Measurements from ENCODE around the gene ZNF80. TPM values are rescaled to one million over a fixed set of nuclear protein-coding genes. Genes with fewer than 3 reads are reported as not detected.

ZNF80 gene
- total RNA-seq, 1 donor from 2014 or later: not detected

- H3K27ac Mint-ChIP-seq (ENCODE audit: unreplicated experiment): no peak overlapping the region
- DNase-seq (ENCODE audit: low spot score): no peak
- no peak for TF ChIP-seq CTCF (IDR thresholded peaks at IDR 0.05; ENCODE audit: unreplicated experiment)
- H3K27me3 Mint-ChIP-seq (ENCODE audit: unreplicated experiment): peaks cover 2% of the 10 kb centered on the region
- no peaks in the 10 kb centered on the region for H3K9me3 Mint-ChIP-seq (ENCODE audit: unreplicated experiment)
- H3K4me3 Mint-ChIP-seq (ENCODE audit: unreplicated experiment): no peak overlapping the region
- H3K36me3 Mint-ChIP-seq (ENCODE audit: low read depth, unreplicated experiment): no peaks in the 10 kb centered on the region
- H3K4me1 Mint-ChIP-seq (ENCODE audit: unreplicated experiment): no peaks in the 10 kb centered on the region
These were observed 2.6 kb downstream of the ZNF80 start for GRCh38 chr3:114234745-114235144.

DNA sequence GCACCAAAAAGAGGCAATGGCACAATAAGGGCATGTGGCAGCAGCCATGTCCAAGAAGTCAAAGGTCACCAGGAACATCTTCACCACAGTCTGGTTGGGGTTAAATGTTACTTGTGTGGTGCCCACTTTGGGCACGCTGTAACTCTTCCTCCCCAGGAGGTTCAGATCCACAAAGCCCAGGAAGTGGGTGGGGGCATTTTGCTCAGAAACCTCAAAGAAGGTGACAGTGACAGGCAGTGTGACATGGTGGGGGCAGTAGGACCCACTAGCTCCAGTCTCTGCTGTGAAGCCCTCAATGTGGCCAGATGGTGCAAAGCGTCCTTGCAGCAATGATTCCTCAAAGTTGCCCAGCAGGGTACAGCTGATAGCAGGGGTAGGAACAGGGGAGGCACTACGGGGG lies 5.8 kb downstream of the ZNF80 start:
- H3K9me3 Mint-ChIP-seq (ENCODE audit: unreplicated experiment): no peaks in the 10 kb centered on the region
- no peak overlapping the region for H3K4me3 Mint-ChIP-seq (ENCODE audit: unreplicated experiment)
- no peaks in the 10 kb centered on the region for H3K36me3 Mint-ChIP-seq (ENCODE audit: low read depth, unreplicated experiment)
- no peaks in the 10 kb centered on the region for H3K4me1 Mint-ChIP-seq (ENCODE audit: unreplicated experiment)
- no peak for TF ChIP-seq CTCF (IDR thresholded peaks at IDR 0.05; ENCODE audit: unreplicated experiment)
- no peaks in the 10 kb centered on the region for H3K27me3 Mint-ChIP-seq (ENCODE audit: unreplicated experiment)
- H3K27ac Mint-ChIP-seq (ENCODE audit: unreplicated experiment): no peak overlapping the region
- no peak for DNase-seq (ENCODE audit: low spot score)

DNA sequence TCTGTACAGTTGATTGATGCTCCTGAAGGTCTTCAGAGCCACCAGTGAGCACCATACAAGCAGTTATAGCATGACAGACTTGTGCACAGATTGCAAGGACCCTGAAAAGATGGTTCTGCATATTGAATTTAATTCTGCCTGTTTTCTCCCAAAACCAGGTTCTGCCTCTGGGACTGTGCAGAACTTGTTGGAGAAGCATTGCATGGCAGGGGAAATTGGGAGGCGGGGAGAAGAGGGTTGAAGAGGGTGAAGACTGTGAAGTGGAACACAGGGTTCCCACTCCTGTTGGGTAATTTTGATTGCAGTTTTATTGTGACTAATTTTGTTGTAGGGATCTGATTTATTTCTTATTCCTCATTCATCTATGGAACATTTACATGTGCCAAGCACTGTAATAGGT lies 10.3 kb downstream of the ZNF80 start:
- no peaks in the 10 kb centered on the region for H3K9me3 Mint-ChIP-seq (ENCODE audit: unreplicated experiment)
- H3K27me3 Mint-ChIP-seq (ENCODE audit: unreplicated experiment): no peaks in the 10 kb centered on the region
- no peak for DNase-seq (ENCODE audit: low spot score)
- H3K36me3 Mint-ChIP-seq (ENCODE audit: low read depth, unreplicated experiment): peaks cover 7% of the 10 kb centered on the region
- H3K4me1 Mint-ChIP-seq (ENCODE audit: unreplicated experiment): no peaks in the 10 kb centered on the region
- TF ChIP-seq CTCF (IDR thresholded peaks at IDR 0.05; ENCODE audit: unreplicated experiment): no peak
- no peak overlapping the region for H3K27ac Mint-ChIP-seq (ENCODE audit: unreplicated experiment)
- H3K4me3 Mint-ChIP-seq (ENCODE audit: unreplicated experiment): no peak overlapping the region

DNA sequence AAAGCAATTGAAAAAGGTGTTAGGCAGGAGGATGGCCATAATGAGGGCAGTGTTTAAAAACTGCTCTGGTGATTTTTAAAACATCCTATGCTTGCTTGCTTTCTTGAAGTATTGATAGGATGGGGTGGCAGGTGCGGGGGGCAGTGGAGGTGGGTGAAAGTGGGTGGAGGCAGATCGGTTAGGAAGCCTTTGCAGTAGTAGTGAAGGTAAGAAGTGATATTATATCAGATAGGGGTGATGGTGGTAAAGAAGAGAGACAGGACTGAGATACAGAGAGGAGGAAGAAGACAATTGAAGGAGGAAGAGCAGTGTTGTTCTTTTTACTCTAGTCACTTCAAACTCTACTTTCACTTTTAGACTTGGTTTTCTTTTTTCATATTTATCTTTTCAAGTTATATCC lies 11.1 kb downstream of the ZNF80 start:
- no peak for TF ChIP-seq CTCF (IDR thresholded peaks at IDR 0.05; ENCODE audit: unreplicated experiment)
- Mint-ChIP-seq H3K9me3 (ENCODE audit: unreplicated experiment) (no peaks in the 10 kb centered on the region), H3K27ac (ENCODE audit: unreplicated experiment) (no peak overlapping the region), H3K4me3 (ENCODE audit: unreplicated experiment) (no peak overlapping the region), H3K36me3 (ENCODE audit: low read depth, unreplicated experiment) (peaks cover 7% of the 10 kb centered on the region), H3K4me1 (ENCODE audit: unreplicated experiment) (no peaks in the 10 kb centered on the region), H3K27me3 (ENCODE audit: unreplicated experiment) (no peaks in the 10 kb centered on the region)
- DNase-seq (ENCODE audit: low spot score): no peak

DNA sequence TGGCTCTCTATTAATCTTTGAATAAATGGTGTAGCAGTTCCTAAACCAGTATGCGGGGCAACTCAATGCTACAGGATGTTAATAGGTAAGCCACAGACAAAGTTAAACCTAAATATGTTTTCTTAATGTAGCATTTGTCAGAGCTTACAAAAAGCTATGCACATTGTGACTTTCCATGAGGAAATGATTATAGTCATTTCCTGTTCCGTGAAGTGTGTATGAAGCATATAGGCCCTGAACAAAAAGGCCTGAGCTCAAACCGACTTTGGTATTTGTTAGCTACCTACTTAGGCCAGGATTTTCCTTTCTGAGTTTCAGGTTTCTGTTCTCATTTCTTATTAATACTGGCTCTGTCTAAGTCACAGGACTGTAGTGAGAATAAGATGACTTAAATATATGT lies 14.2 kb downstream of the ZNF80 start:
- H3K36me3 Mint-ChIP-seq (ENCODE audit: low read depth, unreplicated experiment): peaks cover 7% of the 10 kb centered on the region
- TF ChIP-seq CTCF (IDR thresholded peaks at IDR 0.05; ENCODE audit: unreplicated experiment): no peak
- DNase-seq (ENCODE audit: low spot score): no peak
- no peaks in the 10 kb centered on the region for H3K9me3 Mint-ChIP-seq (ENCODE audit: unreplicated experiment)
- peaks cover 4% of the 10 kb centered on the region for H3K4me1 Mint-ChIP-seq (ENCODE audit: unreplicated experiment)
- no peak overlapping the region for H3K4me3 Mint-ChIP-seq (ENCODE audit: unreplicated experiment)
- H3K27me3 Mint-ChIP-seq (ENCODE audit: unreplicated experiment): no peaks in the 10 kb centered on the region
- H3K27ac Mint-ChIP-seq (ENCODE audit: unreplicated experiment): no peak overlapping the region

Measured in endothelial cell (in vitro differentiated cells).